GM12892 (cell line): ENCODE data around the gene CRYGN.

Experiments used
- POLR2A ChIP-seq: IDR thresholded peaks from 2 replicates; pipeline ENCODE4 v1.6.1; 2011; ENCODE audit warnings: low read depth, low read length, control low read depth
- POLR2AphosphoS5 ChIP-seq: IDR thresholded peaks from 2 replicates; pipeline ENCODE4 v1.6.1; 2011; ENCODE audit warnings: low read depth, low read length, control low read depth

- TF ChIP-seq POLR2AphosphoS5 (no peak), POLR2A (no peak)
Observed at GRCh38 chr7:151454305-151454704, 14.4 kb upstream of the CRYGN start.
